SK-N-SH (cell line): ENCODE measurements around the gene SLC13A2. TPM values are rescaled to one million over a fixed set of nuclear protein-coding genes. Genes with fewer than 3 reads are reported as not detected.

Experiments used
- CTCF ChIA-PET: fragments of 300-600, 350-600 bp; formaldehyde crosslinking; extraction: SDS; loops from one replicate; lab custom pipeline; 2021; lab: Yijun Ruan, JAX
- POLR2A ChIA-PET: fragments of 350-600 bp; sonication (Branson Sonifier 250); formaldehyde crosslinking; extraction: SDS; loops from one replicate; lab custom pipeline; 2020; ENCODE audit warnings: antibody characterized with exemption, inconsistent platforms; lab: Yijun Ruan, JAX
- DNase-seq: peaks from one replicate; pipeline ENCODE4 v3.0.0; 2012
- H2AFZ ChIP-seq: fragments of 200-600 bp; sonication (generic); 2 replicates; pipeline ENCODE4 v1.8.1; 2016; ENCODE audit warnings: antibody characterized with exemption, mild to moderate bottlenecking, low read depth
- H3F3A ChIP-seq: fragments of 200-600 bp; sonication (generic); replicated peaks from 2 replicates; pipeline ENCODE3; 2016; ENCODE audit warnings: antibody characterized with exemption, mild to moderate bottlenecking; ENCODE audit not compliant: insufficient read depth
- H3K27ac ChIP-seq, 2 experiments: fragments of 200-500 bp in 1 of 2; fragments of 200-600 bp in 1 of 2; sonication (Bioruptor generic) in 1 of 2; sonication (generic), shearing (Covaris generic) in 1 of 2; 2 replicates each; pipeline versions ENCODE4 v1.5.1 to v1.6.1; 2014 to 2016; ENCODE audit warnings: low read depth in 2 of 2, inconsistent platforms in 1 of 2, low read length in 1 of 2, mild to moderate bottlenecking in 1 of 2, mixed read lengths in 1 of 2
- H3K27me3 ChIP-seq: fragments of 200-600 bp; sonication (generic), shearing (Covaris generic); 2 replicates; pipeline ENCODE4 v1.6.1; 2016; ENCODE audit warnings: mixed run types; ENCODE audit not compliant: insufficient read depth
- H3K36me3 ChIP-seq, 2 experiments: fragments of 200-500 bp in 1 of 2; fragments of 200-600 bp in 1 of 2; sonication (Bioruptor generic) in 1 of 2; sonication (generic) in 1 of 2; replicated peaks in 1 of 2; 2 replicates each; pipeline versions ENCODE3 to v1.5.1; 2014 to 2016; ENCODE audit warnings: low read length in 1 of 2, mild to moderate bottlenecking in 1 of 2; ENCODE audit not compliant: insufficient read depth in 2 of 2, control insufficient read depth in 1 of 2
- H3K4me1 ChIP-seq, 2 experiments: fragments of 200-500 bp in 1 of 2; fragments of 200-600 bp in 1 of 2; sonication (Bioruptor generic) in 1 of 2; sonication (generic), shearing (Covaris generic) in 1 of 2; 2 replicates each; pipeline versions ENCODE4 v1.5.1 to v1.6.1; 2014 to 2016; ENCODE audit warnings: low read depth in 1 of 2, low read length in 1 of 2, mixed run types in 1 of 2; ENCODE audit not compliant: insufficient read depth in 2 of 2, control insufficient read depth in 1 of 2
- H3K4me2 ChIP-seq: fragments of 200-600 bp; sonication (generic), shearing (Covaris generic); 2 replicates; pipeline ENCODE4 v1.6.1; 2017; ENCODE audit warnings: mixed run types
- H3K4me3 ChIP-seq, 2 experiments: fragments of 200-500 bp in 1 of 2; fragments of 200-600 bp in 1 of 2; sonication (Bioruptor generic) in 1 of 2; sonication (generic), shearing (Covaris generic) in 1 of 2; 2 replicates each; pipeline versions ENCODE4 v1.5.1 to v1.8.1; 2014 to 2016; ENCODE audit warnings: low read depth in 2 of 2, inconsistent platforms in 1 of 2, low read length in 1 of 2, mild to moderate bottlenecking in 1 of 2, mixed read lengths in 1 of 2, moderate library complexity in 1 of 2
- H3K79me2 ChIP-seq: fragments of 200-600 bp; sonication (generic); 2 replicates; pipeline ENCODE4 v1.8.1; 2017; ENCODE audit warnings: mild to moderate bottlenecking; ENCODE audit not compliant: insufficient read depth
- H3K9ac ChIP-seq: fragments of 200-600 bp; sonication (generic); 2 replicates; pipeline ENCODE4 v1.6.1; 2017; ENCODE audit warnings: mixed run types
- H3K9me2 ChIP-seq: fragments of 200-600 bp; sonication (generic); 2 replicates; pipeline ENCODE4 v1.6.1; 2017; ENCODE audit warnings: mixed run types
- H3K9me3 ChIP-seq: fragments of 200-600 bp; sonication (generic); 2 replicates; pipeline ENCODE4 v1.6.1; 2017; ENCODE audit warnings: mixed run types, mild to moderate bottlenecking, moderate library complexity
- H4K20me1 ChIP-seq: fragments of 200-600 bp; sonication (generic); 2 replicates; pipeline ENCODE4 v1.6.1; 2017; ENCODE audit warnings: mild to moderate bottlenecking, mixed run types; ENCODE audit not compliant: insufficient read depth
- CTCF ChIP-seq: fragments of 200-600 bp; sonication (generic); IDR thresholded peaks from 2 replicates; pipeline ENCODE4 v1.6.1; 2017; ENCODE audit warnings: antibody characterized with exemption, mild to moderate bottlenecking, moderate library complexity
- EZH2phosphoT487 ChIP-seq: fragments of 200-600 bp; sonication (generic); IDR thresholded peaks from 2 replicates; pipeline ENCODE4 v1.6.1; 2017; ENCODE audit warnings: low read depth, mixed run types, mild to moderate bottlenecking, antibody characterized with exemption, moderate library complexity, borderline replicate concordance
- FOXM1 ChIP-seq: IDR thresholded peaks from 2 replicates; pipeline ENCODE4 v1.4.0; 2012; ENCODE audit warnings: low read depth, mild to moderate bottlenecking
- GABPA ChIP-seq: IDR thresholded peaks from 2 replicates; pipeline ENCODE4 v1.4.0; 2012; ENCODE audit warnings: low read depth, mild to moderate bottlenecking
- MAX ChIP-seq: IDR thresholded peaks from 2 replicates; pipeline ENCODE4 v1.4.0; 2012; ENCODE audit warnings: low read depth
- NRF1 ChIP-seq: IDR thresholded peaks from 2 replicates; pipeline ENCODE4 v1.6.1; 2012; ENCODE audit warnings: low read depth, mild to moderate bottlenecking, low read length
- RCOR1 ChIP-seq: fragments of 150-350 bp; IDR thresholded peaks from 2 replicates; pipeline ENCODE4 v1.6.1; 2017; ENCODE audit warnings: antibody characterized with exemption, low read length
- REST ChIP-seq: IDR thresholded peaks from 2 replicates; pipeline ENCODE4 v1.6.1; 2012; ENCODE audit warnings: mild to moderate bottlenecking, low read depth, low read length, moderate library complexity
- SIN3A ChIP-seq: IDR thresholded peaks from 2 replicates; pipeline ENCODE4 v1.6.1; 2012; ENCODE audit warnings: low read depth, mild to moderate bottlenecking, low read length, moderate library complexity, borderline replicate concordance
- SMC3 ChIP-seq: IDR thresholded peaks from 2 replicates; pipeline ENCODE4 v1.6.1; 2012; ENCODE audit warnings: low read depth, low read length, improper control_type of control experiment
- TCF12 ChIP-seq: IDR thresholded peaks from 2 replicates; pipeline ENCODE4 v1.4.0; 2012
- YY1 ChIP-seq: IDR thresholded peaks from 2 replicates; pipeline ENCODE4 v1.4.0; 2012; ENCODE audit warnings: low read depth, mild to moderate bottlenecking
- WGBS: methylation state at CpG from one replicate; pipeline ENCODE4 v1.1.6; 2017; ENCODE audit warnings: low lambda C conversion rate; 5-methylcytosine and 5-hydroxymethylcytosine counted together
- polyA plus RNA-seq, 3 experiments: library from polyadenylated mRNA; depleted of rRNA; stranded (reverse); fragments of >200 nt; gene quantifications; 2 replicates each; pipeline ENCODE4 v1.2.3, GENCODE V29; 2012

Gene SLC13A2
- polyA plus RNA-seq, 1 of the 3 experiments (the other 2 are of a cell fraction), result not detected

GRCh38 chr17:28493460-28493859, 20.0 kb downstream of the SLC13A2 start:
- CTCF ChIA-PET, result interaction anchor here (0.8 to 9.1 kb wide), 11 partner anchors 10 to 151 kb away, joined by 3 to 117 read pairs (median 13); partner anchors contain the start of genes BLTP2 and FOXN1
- 0 out of 2 replicates have a peak, but pooled peaks cover 7% of the 10 kb centered on the region for H3K27me3 ChIP-seq
- no peaks in the 10 kb centered on the region for H4K20me1 ChIP-seq
- H3K9me3 ChIP-seq, result no peaks in the 10 kb centered on the region
- DNase-seq, result no peak
- no peaks in the 10 kb centered on the region for H3K79me2 ChIP-seq
- 21% methylated on average over 5 of the region's 9 CpGs for WGBS
- POLR2A ChIA-PET, result no interaction called here
- H3K4me1 ChIP-seq, result peaks cover 0 to 2% of the 10 kb centered on the region in 2 experiments; a peak in 1 of 4 replicates
- H2AFZ ChIP-seq, result no peak overlapping the region
- H3K4me2 ChIP-seq, result no peak overlapping the region
- no peaks in the 10 kb centered on the region for H3K36me3 ChIP-seq
- no peak overlapping the region for H3K27ac ChIP-seq
- H3K9me2 ChIP-seq, result no peaks in the 10 kb centered on the region
- H3K4me3 ChIP-seq, result no peak overlapping the region
- TF ChIP-seq MAX (no peak), NRF1 (no peak), CTCF (no peak), SIN3A (no peak), FOXM1 (no peak), TCF12 (no peak), EZH2phosphoT487 (no peak), SMC3 (no peak), REST (no peak), YY1 (no peak), RCOR1 (no peak), GABPA (no peak)
- no peak overlapping the region for H3K9ac ChIP-seq
- no peaks in the 10 kb centered on the region for H3F3A ChIP-seq
